Measurements from ENCODE around the gene PRKCA.

The PRKCA gene

DNA sequence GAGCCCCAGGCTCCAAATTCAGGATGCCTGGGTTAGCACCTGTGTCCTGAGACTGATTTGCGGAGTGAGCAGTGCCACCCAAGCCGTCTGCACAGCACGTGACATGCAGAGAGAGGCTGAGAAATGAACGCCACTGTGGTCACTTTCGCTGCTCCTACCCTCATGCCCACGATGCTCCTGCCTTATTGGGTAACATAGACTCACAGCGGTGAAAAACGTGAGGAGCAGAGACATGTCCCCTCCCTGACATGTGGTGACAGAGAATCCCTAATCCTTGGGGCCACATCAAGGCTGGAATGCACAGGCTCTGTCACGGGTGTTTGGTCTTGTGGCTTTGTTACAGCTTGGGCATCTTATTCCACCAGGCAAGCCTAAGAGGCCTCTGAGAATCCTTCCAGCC, 480.4 kb downstream of the PRKCA start:
- no peak overlapping the region for H3K4me3 ChIP-seq (ENCODE audit: low read depth, low read length)
- DNase-seq (ENCODE audit: low read depth), result no peak
- TF ChIP-seq, protein P1, sequence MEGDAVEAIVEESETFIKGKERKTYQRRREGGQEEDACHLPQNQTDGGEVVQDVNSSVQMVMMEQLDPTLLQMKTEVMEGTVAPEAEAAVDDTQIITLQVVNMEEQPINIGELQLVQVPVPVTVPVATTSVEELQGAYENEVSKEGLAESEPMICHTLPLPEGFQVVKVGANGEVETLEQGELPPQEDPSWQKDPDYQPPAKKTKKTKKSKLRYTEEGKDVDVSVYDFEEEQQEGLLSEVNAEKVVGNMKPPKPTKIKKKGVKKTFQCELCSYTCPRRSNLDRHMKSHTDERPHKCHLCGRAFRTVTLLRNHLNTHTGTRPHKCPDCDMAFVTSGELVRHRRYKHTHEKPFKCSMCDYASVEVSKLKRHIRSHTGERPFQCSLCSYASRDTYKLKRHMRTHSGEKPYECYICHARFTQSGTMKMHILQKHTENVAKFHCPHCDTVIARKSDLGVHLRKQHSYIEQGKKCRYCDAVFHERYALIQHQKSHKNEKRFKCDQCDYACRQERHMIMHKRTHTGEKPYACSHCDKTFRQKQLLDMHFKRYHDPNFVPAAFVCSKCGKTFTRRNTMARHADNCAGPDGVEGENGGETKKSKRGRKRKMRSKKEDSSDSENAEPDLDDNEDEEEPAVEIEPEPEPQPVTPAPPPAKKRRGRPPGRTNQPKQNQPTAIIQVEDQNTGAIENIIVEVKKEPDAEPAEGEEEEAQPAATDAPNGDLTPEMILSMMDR (IDR thresholded peaks at IDR 0.05; ENCODE audit: control insufficient read depth, extremely low read depth, insufficient read depth), result no peak

DNA sequence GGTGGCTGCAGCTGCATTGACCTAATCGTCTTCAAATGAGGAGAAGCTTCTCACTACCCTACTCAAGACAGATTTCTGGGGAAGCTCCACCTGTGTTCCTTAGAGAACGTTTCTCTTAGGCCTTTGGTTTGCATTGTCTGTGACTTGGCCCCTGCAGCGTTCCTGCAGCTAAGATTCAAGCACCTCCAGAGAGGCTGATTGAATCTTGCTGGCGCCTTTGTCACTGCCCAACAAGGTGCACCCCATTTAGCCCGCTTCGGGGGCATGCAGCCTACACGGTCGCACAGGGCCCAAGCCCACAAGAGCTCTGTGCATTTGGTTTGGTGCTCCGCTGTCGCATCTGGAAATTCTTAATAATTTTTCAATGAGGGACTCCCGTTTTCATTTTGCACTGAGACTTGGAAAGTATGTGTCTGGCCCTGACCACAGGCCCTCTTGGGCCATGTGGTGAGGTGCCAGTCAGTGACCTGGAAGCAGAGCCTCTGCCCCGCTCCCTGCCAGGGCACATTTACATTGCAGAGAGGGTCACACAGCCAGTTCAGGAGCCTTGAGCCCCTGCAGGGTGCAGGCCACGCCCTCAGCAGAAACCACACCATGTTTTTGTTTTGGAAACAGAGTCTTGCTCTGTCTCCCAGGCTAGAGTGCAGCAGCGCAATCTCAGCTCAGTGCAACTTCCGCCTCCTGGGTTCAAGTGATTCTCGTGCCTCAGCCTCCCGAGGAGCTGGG, 481.4 kb downstream of the PRKCA start:
- DNase-seq (ENCODE audit: low read depth), result no peak
- TF ChIP-seq, protein P1 (IDR thresholded peaks at IDR 0.05; ENCODE audit: control insufficient read depth, extremely low read depth, insufficient read depth), result no peak
- no peak overlapping the region for H3K4me3 ChIP-seq (ENCODE audit: low read depth, low read length)

DNA sequence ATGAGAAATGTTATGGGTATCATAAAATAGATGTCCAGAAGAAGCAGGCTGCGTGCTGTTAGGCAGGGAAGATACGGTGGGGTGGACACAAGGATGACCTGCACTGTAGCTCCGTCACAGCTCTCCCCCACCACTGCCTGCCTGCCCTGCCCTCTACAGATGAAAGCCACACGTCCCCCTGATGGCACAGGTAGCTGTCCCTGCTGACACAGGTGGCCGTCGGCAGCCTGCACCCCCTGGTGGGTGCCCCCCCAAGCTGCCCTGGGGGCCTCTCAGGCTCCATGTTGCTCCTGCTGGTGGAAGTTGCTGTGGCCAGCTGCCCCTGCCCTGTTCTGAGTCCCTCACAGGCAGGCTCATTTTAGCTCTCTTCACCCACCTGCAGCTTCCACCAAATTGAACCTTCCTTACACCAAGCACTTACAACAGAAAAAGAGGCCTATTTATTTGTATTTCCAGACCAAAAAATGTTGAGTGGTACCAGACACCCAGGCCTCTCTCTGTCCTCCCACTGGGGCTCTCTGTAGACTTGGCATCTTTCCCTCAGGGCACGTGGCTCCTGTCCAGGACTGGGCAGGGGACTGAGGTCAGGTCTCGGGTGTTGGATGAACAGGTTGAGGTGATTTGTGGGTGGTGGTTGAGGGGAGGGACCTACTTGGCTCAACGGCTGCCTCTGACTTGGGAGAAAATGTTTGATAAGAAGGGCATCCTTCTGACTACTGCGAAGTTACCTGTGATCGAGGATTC, 482.4 kb downstream of the PRKCA start:
- no peak for DNase-seq (ENCODE audit: low read depth)
- TF ChIP-seq, protein P1 (IDR thresholded peaks at IDR 0.05; ENCODE audit: control insufficient read depth, extremely low read depth, insufficient read depth), result no peak
- no peak overlapping the region for H3K4me3 ChIP-seq (ENCODE audit: low read depth, low read length)

DNA sequence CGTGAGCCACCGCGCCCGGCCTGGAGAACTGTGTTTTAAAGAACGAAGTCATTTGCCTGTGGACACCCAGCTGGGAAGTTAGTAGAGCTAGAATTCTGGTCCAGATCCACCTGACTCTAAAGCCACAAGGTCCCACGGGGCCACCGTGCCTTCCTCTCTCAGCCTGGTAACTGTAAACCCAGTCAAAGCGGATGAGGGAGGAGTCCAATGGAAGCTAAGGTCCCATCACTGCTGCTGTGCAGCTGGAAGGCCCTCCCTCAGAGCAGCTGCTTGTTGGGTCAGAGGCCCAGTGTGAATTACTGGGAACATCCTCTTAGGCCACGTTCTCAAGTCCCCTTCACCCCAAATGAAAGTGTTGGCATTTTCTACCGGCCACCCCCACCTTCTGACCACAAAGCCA, 483.7 kb downstream of the PRKCA start:
- H3K4me3 ChIP-seq (ENCODE audit: low read depth, low read length), result no peak overlapping the region
- DNase-seq (ENCODE audit: low read depth), result no peak
- TF ChIP-seq, protein P1 (IDR thresholded peaks at IDR 0.05; ENCODE audit: control insufficient read depth, extremely low read depth, insufficient read depth), result no peak

DNA sequence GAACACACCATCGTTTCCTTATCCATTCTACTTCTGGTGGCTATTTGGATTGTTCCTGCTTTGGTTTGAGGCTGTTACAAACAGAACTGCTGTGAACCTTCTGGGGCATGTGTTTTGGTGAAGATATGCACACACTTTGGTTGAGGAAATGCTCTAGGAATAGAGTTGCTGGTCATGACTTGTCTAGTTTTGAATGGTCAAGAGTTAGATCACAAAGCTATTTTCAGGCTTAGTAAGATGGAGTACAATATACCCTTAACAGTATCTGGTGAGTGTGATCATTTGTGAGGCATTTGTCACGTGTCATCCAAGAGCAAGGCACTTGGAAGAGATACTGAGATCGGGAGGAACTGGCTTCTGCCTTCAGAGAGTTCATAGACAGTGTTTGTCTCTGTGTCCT, 485.5 kb downstream of the PRKCA start:
- no peak for DNase-seq (ENCODE audit: low read depth)
- TF ChIP-seq, protein P1 (IDR thresholded peaks at IDR 0.05; ENCODE audit: control insufficient read depth, extremely low read depth, insufficient read depth), result no peak
- no peak overlapping the region for H3K4me3 ChIP-seq (ENCODE audit: low read depth, low read length)

DNA sequence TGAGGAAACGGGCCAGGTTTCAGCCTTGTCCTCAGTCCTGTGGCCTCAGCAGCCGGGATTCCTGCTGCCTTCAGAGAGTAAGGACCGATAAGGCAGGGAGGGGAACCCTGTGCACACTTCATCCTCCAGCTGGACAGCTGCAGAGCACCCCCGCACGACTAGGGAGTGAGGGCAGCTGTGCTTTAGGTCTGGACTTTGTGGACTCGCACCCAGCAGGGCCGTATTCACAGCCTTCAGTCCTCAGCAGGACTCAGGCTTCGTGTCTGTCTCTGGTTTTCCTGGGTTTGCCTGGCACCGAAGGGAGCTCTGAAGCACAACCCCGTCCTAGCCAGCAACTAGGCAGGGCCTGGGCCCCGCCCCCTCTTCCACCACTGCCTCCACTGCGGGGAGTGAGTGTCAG, 486.7 kb downstream of the PRKCA start:
- TF ChIP-seq, protein P1 (IDR thresholded peaks at IDR 0.05; ENCODE audit: control insufficient read depth, extremely low read depth, insufficient read depth), result no peak
- DNase-seq (ENCODE audit: low read depth), result no peak
- H3K4me3 ChIP-seq (ENCODE audit: low read depth, low read length), result no peak overlapping the region
